ENCODE results near the gene AFAP1L2.

AFAP1L2 gene

DNA sequence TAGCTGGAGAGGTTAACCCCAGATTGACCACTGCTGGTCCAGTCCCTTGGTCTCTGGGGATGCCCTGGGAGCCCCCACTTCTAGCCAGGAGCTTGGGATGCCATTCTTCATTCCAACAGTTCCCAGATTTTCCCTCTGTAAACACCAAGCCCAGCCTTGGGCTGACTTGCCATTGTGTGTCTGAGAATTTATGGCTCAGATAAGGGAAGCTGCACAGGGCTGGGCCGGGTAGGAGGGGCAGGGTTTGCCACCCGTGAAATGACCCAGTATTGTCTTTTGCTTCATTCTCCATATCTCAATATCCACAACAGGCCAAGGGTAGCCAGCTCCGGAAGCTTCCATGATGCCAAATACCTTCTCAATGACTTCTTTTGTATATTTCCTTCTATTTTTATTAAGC, 32.1 kb downstream of the AFAP1L2 start:
- no peak overlapping the region for H3K4me3 ChIP-seq (ENCODE audit: low read length)
- no peak for TF ChIP-seq CTCF (conservative IDR thresholded peaks at IDR 0.05; ENCODE audit: low read length)
- DNase-seq (ENCODE audit: low read depth): no peak

GRCh38 chr10:114370966-114371365, 33.3 kb downstream of the AFAP1L2 start:
- no peak for TF ChIP-seq CTCF (conservative IDR thresholded peaks at IDR 0.05; ENCODE audit: low read length)
- DNase-seq (ENCODE audit: low read depth): no peak
- no peak overlapping the region for H3K4me3 ChIP-seq (ENCODE audit: low read length)

- no peak for DNase-seq (ENCODE audit: low read depth)
- TF ChIP-seq CTCF (conservative IDR thresholded peaks at IDR 0.05; ENCODE audit: low read length): no peak
- no peak overlapping the region for H3K4me3 ChIP-seq (ENCODE audit: low read length)
Measured at GRCh38 chr10:114370199-114370598, 34.1 kb downstream of the AFAP1L2 start.

- H3K4me3 ChIP-seq (ENCODE audit: low read length): no peak overlapping the region
- DNase-seq (ENCODE audit: low read depth): no peak
- no peak for TF ChIP-seq CTCF (conservative IDR thresholded peaks at IDR 0.05; ENCODE audit: low read length)
Measured at GRCh38 chr10:114368057-114368391, 36.3 kb downstream of the AFAP1L2 start.

DNA sequence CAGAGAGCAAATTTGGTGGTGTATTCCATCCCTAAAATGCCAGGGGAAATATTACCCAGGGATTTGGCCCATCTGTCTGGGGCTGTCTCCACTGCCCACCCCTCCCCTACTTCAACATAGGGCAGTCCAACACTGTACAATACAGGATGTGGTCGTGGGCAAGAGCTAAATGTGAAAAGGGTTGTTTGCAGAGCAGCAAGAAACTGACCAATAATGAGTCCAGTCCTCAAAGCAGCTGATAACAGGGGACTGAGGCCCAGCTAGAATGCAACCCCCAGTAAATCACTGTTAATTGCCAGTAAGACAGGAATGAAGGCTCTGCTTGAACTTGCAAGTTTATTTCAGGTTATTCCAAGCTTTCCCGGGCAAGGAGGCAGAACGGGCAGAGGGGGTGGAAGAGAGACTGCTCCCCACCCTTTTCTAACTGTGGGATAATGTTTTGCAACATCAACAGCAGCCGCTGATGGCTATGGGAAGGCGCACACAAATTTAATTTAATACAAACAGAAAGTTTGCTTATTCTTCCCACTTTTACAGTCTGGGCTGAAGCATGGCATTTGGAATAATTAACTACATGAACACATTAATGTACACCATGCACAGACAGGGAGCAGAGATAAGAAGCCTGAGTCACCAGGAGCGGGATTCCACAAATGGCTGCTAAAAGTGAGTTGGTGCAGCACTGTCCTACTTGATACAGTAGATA, 36.8 kb downstream of the AFAP1L2 start:
- no peak overlapping the region for H3K4me3 ChIP-seq (ENCODE audit: low read length)
- TF ChIP-seq CTCF (conservative IDR thresholded peaks at IDR 0.05; ENCODE audit: low read length): no peak
- no peak for DNase-seq (ENCODE audit: low read depth)

DNA sequence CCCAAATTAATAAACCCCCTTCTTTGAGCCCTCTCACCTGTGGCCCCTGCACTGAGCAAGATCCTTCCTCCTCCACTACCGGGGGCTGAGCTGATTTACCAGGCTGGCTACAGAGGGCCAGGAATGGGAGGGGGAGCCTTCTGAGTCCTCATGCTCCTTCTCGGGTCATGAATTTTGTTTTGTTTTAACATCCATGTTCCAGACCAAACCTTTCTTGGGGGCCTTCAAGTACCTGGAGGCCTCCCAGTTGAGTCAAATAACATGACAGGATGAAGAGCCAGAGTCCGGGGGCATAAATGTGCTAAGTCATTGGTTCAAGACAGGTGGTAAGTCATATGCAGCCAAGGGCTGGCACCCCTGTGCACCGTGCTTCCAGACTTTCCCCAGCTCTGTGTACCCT, 39.6 kb downstream of the AFAP1L2 start:
- TF ChIP-seq CTCF (conservative IDR thresholded peaks at IDR 0.05; ENCODE audit: low read length): no peak
- no peak for DNase-seq (ENCODE audit: low read depth)
- H3K4me3 ChIP-seq (ENCODE audit: low read length): no peak overlapping the region

- no peak for DNase-seq (ENCODE audit: low read depth)
- H3K4me3 ChIP-seq (ENCODE audit: low read length): no peak overlapping the region
- no peak for TF ChIP-seq CTCF (conservative IDR thresholded peaks at IDR 0.05; ENCODE audit: low read length)
Measured at GRCh38 chr10:114363745-114364454, 40.4 kb downstream of the AFAP1L2 start.

All from AG10803 (cell line).